Colonic mucosa (tissue), 4 donors: ENCODE data around the gene EFNA2. TPM values are rescaled to one million over a fixed set of nuclear protein-coding genes. Genes with fewer than 3 reads are reported as not detected.
A peak's percentile ranks its signal among the peaks of the same experiment; 100 is the strongest.
"Not testable (repeated sequence)": the region's sequence is repeated elsewhere in the genome, so short reads cannot be mapped to it uniquely, and the experiment has no call there.

Source experiments
- DNase-seq: peaks from one replicate; pipeline ENCODE4 v3.0.0-alpha.2; 2020
- H3K27ac ChIP-seq: fragments of 200-600 bp; one replicate; pipeline ENCODE4 v1.8.0; 2021
- H3K27me3 ChIP-seq: fragments of 200-600 bp; one replicate; pipeline ENCODE4 v1.8.0; 2021
- H3K36me3 ChIP-seq: fragments of 200-600 bp; one replicate; pipeline ENCODE4 v1.8.0; 2021
- H3K4me1 ChIP-seq: fragments of 200-600 bp; one replicate; pipeline ENCODE4 v1.8.0; 2021; ENCODE audit warnings: mild to moderate bottlenecking
- H3K4me3 ChIP-seq: fragments of 200-600 bp; one replicate; pipeline ENCODE4 v1.8.0; 2021
- H3K9ac ChIP-seq, 2 donors: one replicate each; pipeline ENCODE4 v1.7.0; 2013; ENCODE audit warnings: control low read depth in 2 of 2, low read depth in 2 of 2, low read length in 2 of 2
- H3K9me3 ChIP-seq: fragments of 200-600 bp; one replicate; pipeline ENCODE4 v1.8.0; 2021
- CTCF ChIP-seq: fragments of 200-600 bp; IDR thresholded peaks from one replicate; pipeline ENCODE4 v1.8.0; 2022; ENCODE audit warnings: antibody characterized with exemption, mild to moderate bottlenecking
- intact Hi-C: fragments of 100-400 bp; cut with DNase I; formaldehyde crosslinking; loops from one replicate; pipeline ENCODE4 v1.14.1; 2022
- total RNA-seq, 2 donors: library from RNA; stranded (reverse); fragmentation: NEBNext Ultra II Directional in 1 of 2; extraction: Animal tissue kit (Norgen Biotek cat#: 25700) in 1 of 2; gene quantifications; one replicate each; pipeline ENCODE4 v1.2.1, GENCODE V29; 2021
- donor health status: healthy.
- donor health status: DM: no; HTN: no; CAD: no.
- donor health status: DM: no; HTN: no; CAD: no.

The EFNA2 gene
- total RNA-seq, 2 donors from 2014 or later: 72.8 to 86.1 TPM

- peak overlapping the region; percentile 10 for H3K4me3 ChIP-seq
- peak; percentile 94 for TF ChIP-seq CTCF
- H3K9me3 ChIP-seq: no peaks in the 10 kb centered on the region
- H3K36me3 ChIP-seq: no peaks in the 10 kb centered on the region
- H3K27ac ChIP-seq: peak overlapping the region; percentile 97
- peak overlapping the region; percentile 70 for H3K9ac ChIP-seq
- H3K4me1 ChIP-seq: peaks cover 34% of the 10 kb centered on the region
- H3K27me3 ChIP-seq: no peaks in the 10 kb centered on the region
- DNase-seq: peak; percentile 91
- intact Hi-C loops: loop anchor here (2.0 kb wide), 1 partner anchor 23 kb away; no protein-coding TSS in a partner anchor
These were observed 41.6 kb upstream of the EFNA2 start for GRCh38 chr19:1243768-1244692.

GRCh38 chr19:1244693-1245451 is 40.8 kb upstream of the EFNA2 start:
- peaks cover 34% of the 10 kb centered on the region for H3K4me1 ChIP-seq
- H3K27me3 ChIP-seq: no peaks in the 10 kb centered on the region
- peak overlapping the region; percentile 10 for H3K4me3 ChIP-seq
- H3K27ac ChIP-seq: peak overlapping the region; percentile 97
- peak; percentile 85 for DNase-seq
- no peaks in the 10 kb centered on the region for H3K9me3 ChIP-seq
- TF ChIP-seq CTCF: no peak
- H3K36me3 ChIP-seq: no peaks in the 10 kb centered on the region
- peak overlapping the region; percentile 70 for H3K9ac ChIP-seq
- intact Hi-C loops: loop anchor here (2.0 kb wide), 1 partner anchor 22 kb away; no protein-coding TSS in a partner anchor

GRCh38 chr19:1245494-1246264 is 40.0 kb upstream of the EFNA2 start:
- DNase-seq: peak; percentile 78
- Histone ChIP-seq H3K4me1 (peaks cover 34% of the 10 kb centered on the region), H3K9me3 (no peaks in the 10 kb centered on the region), H3K27ac (peak overlapping the region; percentile 97), H3K27me3 (no peaks in the 10 kb centered on the region), H3K9ac (peak overlapping the region; percentile 64 to 70), H3K36me3 (no peaks in the 10 kb centered on the region), H3K4me3 (peak overlapping the region; percentile 10)
- TF ChIP-seq CTCF: no peak
- intact Hi-C loops: loop anchor here (2.0 kb wide), 1 partner anchor 21 kb away; no protein-coding TSS in a partner anchor

- H3K9ac ChIP-seq: peak overlapping the region in 1 of 2 donors; percentile 70
- peak; percentile 49 for DNase-seq
- H3K27ac ChIP-seq: peak overlapping the region; percentile 97
- H3K4me3 ChIP-seq, H3K36me3 ChIP-seq, intact Hi-C loops, H3K27me3 ChIP-seq, H3K9me3 ChIP-seq: not testable (repeated sequence)
- peaks cover 27% of the 10 kb centered on the region for H3K4me1 ChIP-seq
These were observed 39.2 kb upstream of the EFNA2 start for GRCh38 chr19:1246265-1247087.

GRCh38 chr19:1247748-1248138 is 37.9 kb upstream of the EFNA2 start:
- peak overlapping the region; percentile 79 to 97 for H3K9ac ChIP-seq
- H3K27ac ChIP-seq: peak overlapping the region; percentile 97
- no peaks in the 10 kb centered on the region for H3K27me3 ChIP-seq
- no peaks in the 10 kb centered on the region for H3K9me3 ChIP-seq
- intact Hi-C loops: no loop called here
- H3K36me3 ChIP-seq: no peaks in the 10 kb centered on the region
- H3K4me1 ChIP-seq: peaks cover 27% of the 10 kb centered on the region
- no peak for TF ChIP-seq CTCF
- DNase-seq: no peak
- peak overlapping the region; percentile 66 for H3K4me3 ChIP-seq
